Measurements from ENCODE around the gene CDK6. TPM values are rescaled to one million over a fixed set of nuclear protein-coding genes. Genes with fewer than 3 reads are reported as not detected.

Gene CDK6
- total RNA-seq, 1 donor from 2014 or later, result 6.0 TPM

- no peak for TF ChIP-seq CTCF (IDR thresholded peaks at IDR 0.05)
- TF ChIP-seq EZH2phosphoT487 (IDR thresholded peaks at IDR 0.05), result no peak
- TF ChIP-seq EZH2 (IDR thresholded peaks at IDR 0.05), result no peak
- H2AFZ ChIP-seq (replicated peaks), result no peak overlapping the region
- peaks cover 17% of the 10 kb centered on the region for H3K36me3 Mint-ChIP-seq
- no peaks in the 10 kb centered on the region for H3K27me3 ChIP-seq
- no peaks in the 10 kb centered on the region for H3K79me2 ChIP-seq (ENCODE audit: low read depth)
- no peaks in the 10 kb centered on the region for H3K9me3 ChIP-seq (ENCODE audit: low read depth)
- H3K27ac Mint-ChIP-seq, result no peak overlapping the region
- H3K27me3 Mint-ChIP-seq (ENCODE audit: insufficient read depth, low read depth), result no peaks in the 10 kb centered on the region
- H3K9ac ChIP-seq, result no peak overlapping the region
- no peak for DNase-seq (ENCODE audit: low spot score)
- H4K20me1 ChIP-seq (ENCODE audit: low read depth), result no peaks in the 10 kb centered on the region
- no peak overlapping the region for H3K27ac ChIP-seq
- no peaks in the 10 kb centered on the region for H3K4me1 Mint-ChIP-seq
- no peaks in the 10 kb centered on the region for H3K4me1 ChIP-seq
- no peak overlapping the region for H3K4me2 ChIP-seq
- peaks cover 27% of the 10 kb centered on the region for H3K36me3 ChIP-seq
- H3F3A ChIP-seq (ENCODE audit: low read depth), result peaks cover 6% of the 10 kb centered on the region
- H3K4me3 Mint-ChIP-seq, result no peak overlapping the region
- no peak overlapping the region for H3K4me3 ChIP-seq
- no peaks in the 10 kb centered on the region for H3K9me3 Mint-ChIP-seq
Measured at GRCh38 chr7:92567460-92567859, 268.9 kb downstream of the CDK6 start.

- H3K9me3 ChIP-seq (ENCODE audit: low read depth), result no peaks in the 10 kb centered on the region
- Mint-ChIP-seq H3K9me3 (no peaks in the 10 kb centered on the region), H3K36me3 (peaks cover 13% of the 10 kb centered on the region), H3K27me3 (ENCODE audit: insufficient read depth, low read depth) (no peaks in the 10 kb centered on the region), H3K4me3 (no peak overlapping the region), H3K4me1 (no peaks in the 10 kb centered on the region), H3K27ac (no peak overlapping the region)
- no peaks in the 10 kb centered on the region for H4K20me1 ChIP-seq (ENCODE audit: low read depth)
- H3K4me1 ChIP-seq, result no peaks in the 10 kb centered on the region
- H3K79me2 ChIP-seq (ENCODE audit: low read depth), result no peaks in the 10 kb centered on the region
- peak overlapping the region; percentile 67 for H3K27ac ChIP-seq
- H3K4me3 ChIP-seq, result no peak overlapping the region
- peaks cover 23% of the 10 kb centered on the region for H3K36me3 ChIP-seq
- no peak overlapping the region for H2AFZ ChIP-seq (replicated peaks)
- no peak overlapping the region for H3K9ac ChIP-seq
- no peaks in the 10 kb centered on the region for H3K27me3 ChIP-seq
- TF ChIP-seq EZH2phosphoT487 (IDR thresholded peaks at IDR 0.05), result no peak
- no peak for TF ChIP-seq CTCF (IDR thresholded peaks at IDR 0.05)
- no peak for TF ChIP-seq EZH2 (IDR thresholded peaks at IDR 0.05)
- DNase-seq (ENCODE audit: low spot score), result no peak
- peaks cover 12% of the 10 kb centered on the region for H3F3A ChIP-seq (ENCODE audit: low read depth)
- H3K4me2 ChIP-seq, result no peak overlapping the region
Measured at GRCh38 chr7:92563345-92563744, 273.0 kb downstream of the CDK6 start.

GRCh38 chr7:92560602-92561001 is 275.8 kb downstream of the CDK6 start:
- no peak overlapping the region for H3K4me2 ChIP-seq
- H3K4me3 ChIP-seq, result no peak overlapping the region
- H3K36me3 ChIP-seq, result peaks cover 16% of the 10 kb centered on the region
- H3K27me3 ChIP-seq, result no peaks in the 10 kb centered on the region
- Mint-ChIP-seq H3K4me3 (no peak overlapping the region), H3K9me3 (no peaks in the 10 kb centered on the region), H3K27me3 (ENCODE audit: insufficient read depth, low read depth) (peaks cover 3% of the 10 kb centered on the region), H3K4me1 (no peaks in the 10 kb centered on the region), H3K27ac (no peak overlapping the region), H3K36me3 (peaks cover 7% of the 10 kb centered on the region)
- H3K9ac ChIP-seq, result no peak overlapping the region
- TF ChIP-seq EZH2phosphoT487 (IDR thresholded peaks at IDR 0.05) (no peak), CTCF (IDR thresholded peaks at IDR 0.05) (no peak), EZH2 (IDR thresholded peaks at IDR 0.05) (no peak)
- H3K4me1 ChIP-seq, result no peaks in the 10 kb centered on the region
- H4K20me1 ChIP-seq (ENCODE audit: low read depth), result no peaks in the 10 kb centered on the region
- no peak overlapping the region for H3K27ac ChIP-seq
- H3F3A ChIP-seq (ENCODE audit: low read depth), result peaks cover 21% of the 10 kb centered on the region
- no peak overlapping the region for H2AFZ ChIP-seq (replicated peaks)
- no peaks in the 10 kb centered on the region for H3K9me3 ChIP-seq (ENCODE audit: low read depth)
- H3K79me2 ChIP-seq (ENCODE audit: low read depth), result no peaks in the 10 kb centered on the region
- DNase-seq (ENCODE audit: low spot score), result no peak

Data from neural progenitor cell (in vitro differentiated cells).